Testis (tissue), 2 donors: Measurements from ENCODE around the gene RNF123.

Experiments
- POLR2A ChIP-seq: fragments of 450-650 bp; IDR thresholded peaks from one replicate; pipeline ENCODE4 v1.6.1; 2017; ENCODE audit warnings: antibody characterized with exemption, mild to moderate bottlenecking, moderate library complexity
- TF ChIP-seq, protein P1 (sequence below), 3 experiments: fragments of 450-650 bp in 2 of 3; fragments of 200-600 bp in 1 of 3; sonication (generic) in 1 of 3; IDR thresholded peaks; one replicate each; pipeline ENCODE4 v1.5.1; 2016 to 2019; ENCODE audit warnings: antibody characterized with exemption in 3 of 3, mild to moderate bottlenecking in 2 of 3, moderate library complexity in 1 of 3

- TF ChIP-seq, protein P1, sequence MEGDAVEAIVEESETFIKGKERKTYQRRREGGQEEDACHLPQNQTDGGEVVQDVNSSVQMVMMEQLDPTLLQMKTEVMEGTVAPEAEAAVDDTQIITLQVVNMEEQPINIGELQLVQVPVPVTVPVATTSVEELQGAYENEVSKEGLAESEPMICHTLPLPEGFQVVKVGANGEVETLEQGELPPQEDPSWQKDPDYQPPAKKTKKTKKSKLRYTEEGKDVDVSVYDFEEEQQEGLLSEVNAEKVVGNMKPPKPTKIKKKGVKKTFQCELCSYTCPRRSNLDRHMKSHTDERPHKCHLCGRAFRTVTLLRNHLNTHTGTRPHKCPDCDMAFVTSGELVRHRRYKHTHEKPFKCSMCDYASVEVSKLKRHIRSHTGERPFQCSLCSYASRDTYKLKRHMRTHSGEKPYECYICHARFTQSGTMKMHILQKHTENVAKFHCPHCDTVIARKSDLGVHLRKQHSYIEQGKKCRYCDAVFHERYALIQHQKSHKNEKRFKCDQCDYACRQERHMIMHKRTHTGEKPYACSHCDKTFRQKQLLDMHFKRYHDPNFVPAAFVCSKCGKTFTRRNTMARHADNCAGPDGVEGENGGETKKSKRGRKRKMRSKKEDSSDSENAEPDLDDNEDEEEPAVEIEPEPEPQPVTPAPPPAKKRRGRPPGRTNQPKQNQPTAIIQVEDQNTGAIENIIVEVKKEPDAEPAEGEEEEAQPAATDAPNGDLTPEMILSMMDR (IDR thresholded peaks at IDR 0.05): no peak
- TF ChIP-seq POLR2A: no peak
These were observed 69.9 kb downstream of the RNF123 start for GRCh38 chr3:49759226-49759625.
